ENCODE results near the gene PYY. TPM values are rescaled to one million over a fixed set of nuclear protein-coding genes. Genes with fewer than 3 reads are reported as not detected.

The PYY gene
- total and polyA plus RNA-seq, 10 of the 15 experiments (the other 5 are each of a cell fraction or from before 2014, with no cell fraction given) = 0.07 to 0.18 TPM; not detected in 8

DNA sequence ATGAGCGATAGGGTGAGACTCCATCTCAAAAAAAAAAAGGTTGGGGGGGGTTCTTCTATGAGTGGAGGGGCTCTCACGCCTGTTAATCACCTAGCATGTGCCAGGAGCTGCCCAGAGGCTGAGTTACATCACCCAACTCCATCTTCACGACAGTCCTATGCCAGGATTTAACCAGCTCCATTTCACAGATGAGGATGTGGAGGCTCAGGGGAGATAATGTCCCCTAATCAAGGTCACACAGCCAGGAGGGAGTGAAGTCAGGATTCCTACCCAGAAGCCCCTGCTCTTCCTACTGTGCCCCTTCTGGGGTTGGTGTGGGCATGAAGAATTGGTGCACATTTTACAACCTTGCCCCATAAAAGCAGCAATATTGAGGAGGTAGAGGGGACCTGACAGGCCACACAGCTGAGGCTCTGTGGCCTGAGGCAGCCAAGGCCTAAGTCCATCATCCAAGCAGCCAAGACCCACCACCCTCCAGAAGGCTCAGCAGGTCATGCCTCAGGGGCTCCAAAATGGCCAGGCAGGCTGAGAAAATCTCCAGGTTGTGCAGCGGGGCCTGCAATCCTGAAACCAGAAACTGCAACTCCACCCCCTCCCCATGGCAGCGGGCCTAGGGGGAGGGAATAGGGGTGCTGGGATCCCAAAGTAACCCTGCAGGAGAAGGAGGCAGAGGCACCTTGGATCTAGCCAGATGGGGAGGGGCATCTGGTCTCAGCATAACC lies 18.4 kb downstream of the PYY start:
- POLR2A ChIA-PET = no interaction called here
- Histone ChIP-seq H3K9me3 (replicated peaks; ENCODE audit: control insufficient read depth, insufficient read depth, low read length) (no peaks in the 10 kb centered on the region), H3K4me3 (no peak overlapping the region), H3K27me3 (replicated peaks in 1 of 2; ENCODE audit: control insufficient read depth in 2 of 2, insufficient read depth in 2 of 2, low read length in 1 of 2) (no peaks in the 10 kb centered on the region; a peak in 1 of 4 replicates), H3K36me3 (ENCODE audit: control insufficient read depth in 2 of 2, insufficient read depth in 2 of 2, low read length in 1 of 2) (no peaks in the 10 kb centered on the region), H3K79me2 (ENCODE audit: control insufficient read depth, insufficient read depth, low read length) (no peaks in the 10 kb centered on the region), H3K4me1 (ENCODE audit: control insufficient read depth, insufficient read depth, low read length) (no peaks in the 10 kb centered on the region), H4K20me1 (ENCODE audit: control insufficient read depth, insufficient read depth) (no peaks in the 10 kb centered on the region), H3K9ac (ENCODE audit: control insufficient read depth, insufficient read depth, low read length) (no peak overlapping the region), H3K4me2 (ENCODE audit: control insufficient read depth, insufficient read depth) (no peak overlapping the region), H3K27ac (ENCODE audit: control insufficient read depth, insufficient read depth) (no peak overlapping the region), H2AFZ (ENCODE audit: control insufficient read depth, low read depth, low read length) (no peak overlapping the region)
- RAD21 ChIA-PET (ENCODE audit: unreplicated experiment) = no interaction called here
- BruUV-seq (replicated peaks) = no TSS peak
- no peak for ATAC-seq
- DNase-seq (ENCODE audit: low read depth, low spot score) = no peak
- in situ Hi-C loops (cut with MboI) = no loop called here
- intact Hi-C loops (cut with micrococcal nuclease; ENCODE audit: unreplicated experiment) = no loop called here
- CTCF ChIA-PET = no interaction called here
- FAIRE-seq = no peak
- 28% methylated on average over 5 of the region's 5 CpGs for WGBS (ENCODE audit: insufficient coverage, insufficient replicate concordance, low lambda C conversion rate, missing lambda C conversion rate)
- SMC1A ChIA-PET (ENCODE audit: uncharacterized antibody, unreplicated experiment) = no interaction called here
- TF ChIP-seq, protein P1, sequence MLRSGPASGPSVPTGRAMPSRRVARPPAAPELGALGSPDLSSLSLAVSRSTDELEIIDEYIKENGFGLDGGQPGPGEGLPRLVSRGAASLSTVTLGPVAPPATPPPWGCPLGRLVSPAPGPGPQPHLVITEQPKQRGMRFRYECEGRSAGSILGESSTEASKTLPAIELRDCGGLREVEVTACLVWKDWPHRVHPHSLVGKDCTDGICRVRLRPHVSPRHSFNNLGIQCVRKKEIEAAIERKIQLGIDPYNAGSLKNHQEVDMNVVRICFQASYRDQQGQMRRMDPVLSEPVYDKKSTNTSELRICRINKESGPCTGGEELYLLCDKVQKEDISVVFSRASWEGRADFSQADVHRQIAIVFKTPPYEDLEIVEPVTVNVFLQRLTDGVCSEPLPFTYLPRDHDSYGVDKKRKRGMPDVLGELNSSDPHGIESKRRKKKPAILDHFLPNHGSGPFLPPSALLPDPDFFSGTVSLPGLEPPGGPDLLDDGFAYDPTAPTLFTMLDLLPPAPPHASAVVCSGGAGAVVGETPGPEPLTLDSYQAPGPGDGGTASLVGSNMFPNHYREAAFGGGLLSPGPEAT (IDR thresholded peaks at IDR 0.05; ENCODE audit: low read depth) = no peak
- TF ChIP-seq, protein P2, sequence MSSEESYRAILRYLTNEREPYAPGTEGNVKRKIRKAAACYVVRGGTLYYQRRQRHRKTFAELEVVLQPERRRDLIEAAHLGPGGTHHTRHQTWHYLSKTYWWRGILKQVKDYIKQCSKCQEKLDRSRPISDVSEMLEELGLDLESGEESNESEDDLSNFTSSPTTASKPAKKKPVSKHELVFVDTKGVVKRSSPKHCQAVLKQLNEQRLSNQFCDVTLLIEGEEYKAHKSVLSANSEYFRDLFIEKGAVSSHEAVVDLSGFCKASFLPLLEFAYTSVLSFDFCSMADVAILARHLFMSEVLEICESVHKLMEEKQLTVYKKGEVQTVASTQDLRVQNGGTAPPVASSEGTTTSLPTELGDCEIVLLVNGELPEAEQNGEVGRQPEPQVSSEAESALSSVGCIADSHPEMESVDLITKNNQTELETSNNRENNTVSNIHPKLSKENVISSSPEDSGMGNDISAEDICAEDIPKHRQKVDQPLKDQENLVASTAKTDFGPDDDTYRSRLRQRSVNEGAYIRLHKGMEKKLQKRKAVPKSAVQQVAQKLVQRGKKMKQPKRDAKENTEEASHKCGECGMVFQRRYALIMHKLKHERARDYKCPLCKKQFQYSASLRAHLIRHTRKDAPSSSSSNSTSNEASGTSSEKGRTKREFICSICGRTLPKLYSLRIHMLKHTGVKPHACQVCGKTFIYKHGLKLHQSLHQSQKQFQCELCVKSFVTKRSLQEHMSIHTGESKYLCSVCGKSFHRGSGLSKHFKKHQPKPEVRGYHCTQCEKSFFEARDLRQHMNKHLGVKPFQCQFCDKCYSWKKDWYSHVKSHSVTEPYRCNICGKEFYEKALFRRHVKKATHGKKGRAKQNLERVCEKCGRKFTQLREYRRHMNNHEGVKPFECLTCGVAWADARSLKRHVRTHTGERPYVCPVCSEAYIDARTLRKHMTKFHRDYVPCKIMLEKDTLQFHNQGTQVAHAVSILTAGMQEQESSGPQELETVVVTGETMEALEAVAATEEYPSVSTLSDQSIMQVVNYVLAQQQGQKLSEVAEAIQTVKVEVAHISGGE (CRISPR knock-in tag; IDR thresholded peaks at IDR 0.05) = no peak
- TF ChIP-seq, protein P3, sequence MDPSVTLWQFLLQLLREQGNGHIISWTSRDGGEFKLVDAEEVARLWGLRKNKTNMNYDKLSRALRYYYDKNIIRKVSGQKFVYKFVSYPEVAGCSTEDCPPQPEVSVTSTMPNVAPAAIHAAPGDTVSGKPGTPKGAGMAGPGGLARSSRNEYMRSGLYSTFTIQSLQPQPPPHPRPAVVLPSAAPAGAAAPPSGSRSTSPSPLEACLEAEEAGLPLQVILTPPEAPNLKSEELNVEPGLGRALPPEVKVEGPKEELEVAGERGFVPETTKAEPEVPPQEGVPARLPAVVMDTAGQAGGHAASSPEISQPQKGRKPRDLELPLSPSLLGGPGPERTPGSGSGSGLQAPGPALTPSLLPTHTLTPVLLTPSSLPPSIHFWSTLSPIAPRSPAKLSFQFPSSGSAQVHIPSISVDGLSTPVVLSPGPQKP (IDR thresholded peaks at IDR 0.05; ENCODE audit: low read depth, low read length) = no peak
- TF ChIP-seq MYB (IDR thresholded peaks at IDR 0.05; ENCODE audit: borderline replicate concordance, low read depth, low read length) (no peak), CEBPB (IDR thresholded peaks at IDR 0.05; ENCODE audit: borderline replicate concordance in 1 of 2, low read depth in 2 of 2, low read length in 2 of 2) (no peak), ZZZ3 (IDR thresholded peaks at IDR 0.05; ENCODE audit: control insufficient read depth, insufficient read length, low read depth) (no peak), YBX1 (IDR thresholded peaks at IDR 0.05) (no peak)
- TF ChIP-seq, protein P4, sequence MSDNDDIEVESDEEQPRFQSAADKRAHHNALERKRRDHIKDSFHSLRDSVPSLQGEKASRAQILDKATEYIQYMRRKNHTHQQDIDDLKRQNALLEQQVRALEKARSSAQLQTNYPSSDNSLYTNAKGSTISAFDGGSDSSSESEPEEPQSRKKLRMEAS (IDR thresholded peaks at IDR 0.05; ENCODE audit: low read depth, low read length) = no peak
- TF ChIP-seq, protein P5, sequence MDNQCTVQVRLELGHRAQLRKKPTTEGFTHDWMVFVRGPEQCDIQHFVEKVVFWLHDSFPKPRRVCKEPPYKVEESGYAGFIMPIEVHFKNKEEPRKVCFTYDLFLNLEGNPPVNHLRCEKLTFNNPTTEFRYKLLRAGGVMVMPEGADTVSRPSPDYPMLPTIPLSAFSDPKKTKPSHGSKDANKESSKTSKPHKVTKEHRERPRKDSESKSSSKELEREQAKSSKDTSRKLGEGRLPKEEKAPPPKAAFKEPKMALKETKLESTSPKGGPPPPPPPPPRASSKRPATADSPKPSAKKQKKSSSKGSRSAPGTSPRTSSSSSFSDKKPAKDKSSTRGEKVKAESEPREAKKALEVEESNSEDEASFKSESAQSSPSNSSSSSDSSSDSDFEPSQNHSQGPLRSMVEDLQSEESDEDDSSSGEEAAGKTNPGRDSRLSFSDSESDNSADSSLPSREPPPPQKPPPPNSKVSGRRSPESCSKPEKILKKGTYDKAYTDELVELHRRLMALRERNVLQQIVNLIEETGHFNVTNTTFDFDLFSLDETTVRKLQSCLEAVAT (IDR thresholded peaks at IDR 0.05) = no peak
- TF ChIP-seq, protein P6, sequence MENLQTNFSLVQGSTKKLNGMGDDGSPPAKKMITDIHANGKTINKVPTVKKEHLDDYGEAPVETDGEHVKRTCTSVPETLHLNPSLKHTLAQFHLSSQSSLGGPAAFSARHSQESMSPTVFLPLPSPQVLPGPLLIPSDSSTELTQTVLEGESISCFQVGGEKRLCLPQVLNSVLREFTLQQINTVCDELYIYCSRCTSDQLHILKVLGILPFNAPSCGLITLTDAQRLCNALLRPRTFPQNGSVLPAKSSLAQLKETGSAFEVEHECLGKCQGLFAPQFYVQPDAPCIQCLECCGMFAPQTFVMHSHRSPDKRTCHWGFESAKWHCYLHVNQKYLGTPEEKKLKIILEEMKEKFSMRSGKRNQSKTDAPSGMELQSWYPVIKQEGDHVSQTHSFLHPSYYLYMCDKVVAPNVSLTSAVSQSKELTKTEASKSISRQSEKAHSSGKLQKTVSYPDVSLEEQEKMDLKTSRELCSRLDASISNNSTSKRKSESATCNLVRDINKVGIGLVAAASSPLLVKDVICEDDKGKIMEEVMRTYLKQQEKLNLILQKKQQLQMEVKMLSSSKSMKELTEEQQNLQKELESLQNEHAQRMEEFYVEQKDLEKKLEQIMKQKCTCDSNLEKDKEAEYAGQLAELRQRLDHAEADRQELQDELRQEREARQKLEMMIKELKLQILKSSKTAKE (IDR thresholded peaks at IDR 0.05; ENCODE audit: low read depth, poor library complexity, severe bottlenecking) = no peak

Data from GM12878 (cell line).